ENCODE measurements around the gene RNF220. TPM values are rescaled to one million over a fixed set of nuclear protein-coding genes. Genes with fewer than 3 reads are reported as not detected.

RNF220 gene
- polyA plus RNA-seq, 1 of the 3 experiments (the other 2 are of a cell fraction): 83.7 TPM

DNA sequence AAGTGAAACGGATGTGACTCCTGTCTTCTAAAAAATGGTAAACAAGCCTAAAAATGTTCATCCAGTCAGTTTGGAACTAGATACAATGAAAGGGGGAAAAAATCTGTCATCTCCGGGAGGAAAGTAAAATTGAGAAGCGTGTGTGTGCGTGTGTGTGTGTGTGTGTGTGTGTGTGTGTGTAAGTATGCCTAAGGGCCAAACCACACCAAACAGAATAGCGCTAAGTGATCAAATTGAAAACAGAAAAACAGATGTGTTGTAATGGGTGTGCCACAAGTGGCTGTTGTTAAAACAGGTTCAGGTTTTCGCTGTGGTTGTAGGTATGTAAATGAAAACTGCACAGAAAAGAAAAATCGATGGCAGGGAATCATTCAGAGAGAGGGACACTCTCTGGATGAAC lies 106.7 kb downstream of the RNF220 start:
- no peaks in the 10 kb centered on the region for H4K20me1 ChIP-seq (ENCODE audit: insufficient read depth)
- H3K79me2 ChIP-seq (ENCODE audit: insufficient read depth): no peaks in the 10 kb centered on the region
- H3K9me2 ChIP-seq: no peaks in the 10 kb centered on the region
- no peak overlapping the region for H3K4me2 ChIP-seq
- no peaks in the 10 kb centered on the region for H3F3A ChIP-seq (replicated peaks; ENCODE audit: insufficient read depth)
- peak; percentile 44 for DNase-seq
- no peak overlapping the region for H3K4me3 ChIP-seq (ENCODE audit: low read depth in 2 of 2, low read length in 1 of 2)
- no peak overlapping the region for H3K27ac ChIP-seq (ENCODE audit: low read depth in 2 of 2, low read length in 1 of 2)
- TF ChIP-seq TEAD4 (IDR thresholded peaks at IDR 0.05; ENCODE audit: borderline replicate concordance, insufficient read depth) (no peak), SMC3 (IDR thresholded peaks at IDR 0.05; ENCODE audit: low read depth, low read length) (no peak), POLR2AphosphoS5 (IDR thresholded peaks at IDR 0.05; ENCODE audit: low read depth, low read length) (no peak), SIN3A (IDR thresholded peaks at IDR 0.05; ENCODE audit: borderline replicate concordance, low read depth, low read length) (no peak), EP300 (IDR thresholded peaks at IDR 0.05; ENCODE audit: borderline replicate concordance in 1 of 2, low read depth in 1 of 2, low read length in 1 of 2) (peak in 1 of 2 experiments; percentile 37; a peak in 1 of 4 replicates), RCOR1 (IDR thresholded peaks at IDR 0.05; ENCODE audit: low read length) (peak; percentile 57; the same call in 1 of the 2 replicates)
- TF ChIP-seq, protein P1, sequence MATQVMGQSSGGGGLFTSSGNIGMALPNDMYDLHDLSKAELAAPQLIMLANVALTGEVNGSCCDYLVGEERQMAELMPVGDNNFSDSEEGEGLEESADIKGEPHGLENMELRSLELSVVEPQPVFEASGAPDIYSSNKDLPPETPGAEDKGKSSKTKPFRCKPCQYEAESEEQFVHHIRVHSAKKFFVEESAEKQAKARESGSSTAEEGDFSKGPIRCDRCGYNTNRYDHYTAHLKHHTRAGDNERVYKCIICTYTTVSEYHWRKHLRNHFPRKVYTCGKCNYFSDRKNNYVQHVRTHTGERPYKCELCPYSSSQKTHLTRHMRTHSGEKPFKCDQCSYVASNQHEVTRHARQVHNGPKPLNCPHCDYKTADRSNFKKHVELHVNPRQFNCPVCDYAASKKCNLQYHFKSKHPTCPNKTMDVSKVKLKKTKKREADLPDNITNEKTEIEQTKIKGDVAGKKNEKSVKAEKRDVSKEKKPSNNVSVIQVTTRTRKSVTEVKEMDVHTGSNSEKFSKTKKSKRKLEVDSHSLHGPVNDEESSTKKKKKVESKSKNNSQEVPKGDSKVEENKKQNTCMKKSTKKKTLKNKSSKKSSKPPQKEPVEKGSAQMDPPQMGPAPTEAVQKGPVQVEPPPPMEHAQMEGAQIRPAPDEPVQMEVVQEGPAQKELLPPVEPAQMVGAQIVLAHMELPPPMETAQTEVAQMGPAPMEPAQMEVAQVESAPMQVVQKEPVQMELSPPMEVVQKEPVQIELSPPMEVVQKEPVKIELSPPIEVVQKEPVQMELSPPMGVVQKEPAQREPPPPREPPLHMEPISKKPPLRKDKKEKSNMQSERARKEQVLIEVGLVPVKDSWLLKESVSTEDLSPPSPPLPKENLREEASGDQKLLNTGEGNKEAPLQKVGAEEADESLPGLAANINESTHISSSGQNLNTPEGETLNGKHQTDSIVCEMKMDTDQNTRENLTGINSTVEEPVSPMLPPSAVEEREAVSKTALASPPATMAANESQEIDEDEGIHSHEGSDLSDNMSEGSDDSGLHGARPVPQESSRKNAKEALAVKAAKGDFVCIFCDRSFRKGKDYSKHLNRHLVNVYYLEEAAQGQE (IDR thresholded peaks at IDR 0.05; ENCODE audit: low read depth, low read length): no peak
- TF ChIP-seq, protein P2, sequence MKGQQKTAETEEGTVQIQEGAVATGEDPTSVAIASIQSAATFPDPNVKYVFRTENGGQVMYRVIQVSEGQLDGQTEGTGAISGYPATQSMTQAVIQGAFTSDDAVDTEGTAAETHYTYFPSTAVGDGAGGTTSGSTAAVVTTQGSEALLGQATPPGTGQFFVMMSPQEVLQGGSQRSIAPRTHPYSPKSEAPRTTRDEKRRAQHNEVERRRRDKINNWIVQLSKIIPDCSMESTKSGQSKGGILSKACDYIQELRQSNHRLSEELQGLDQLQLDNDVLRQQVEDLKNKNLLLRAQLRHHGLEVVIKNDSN (IDR thresholded peaks at IDR 0.05; ENCODE audit: borderline replicate concordance, low read depth): no peak
- ChIA-PET CTCF (interaction anchor here (1.1 kb wide), 1 partner anchor 294 kb away, joined by 3 read pairs; no protein-coding TSS in a partner anchor), POLR2A (no interaction called here)
- H2AFZ ChIP-seq (ENCODE audit: low read depth): no peak overlapping the region
- 11% methylated on average over 7 of the region's 7 CpGs for WGBS (ENCODE audit: low lambda C conversion rate)
- H3K4me1 ChIP-seq (ENCODE audit: control insufficient read depth in 1 of 2, insufficient read depth in 2 of 2, low read depth in 1 of 2, low read length in 1 of 2): peaks cover 0 to 9% of the 10 kb centered on the region in 2 experiments; a peak in 1 of 4 replicates
- no peak overlapping the region for H3K9ac ChIP-seq
- H3K36me3 ChIP-seq (replicated peaks in 1 of 2; ENCODE audit: control insufficient read depth in 1 of 2, insufficient read depth in 2 of 2, low read length in 1 of 2): no peaks in the 10 kb centered on the region
- peaks cover 38% of the 10 kb centered on the region; the same call in 1 of the 2 replicates for H3K27me3 ChIP-seq (ENCODE audit: insufficient read depth)
- H3K9me3 ChIP-seq: no peaks in the 10 kb centered on the region

DNA sequence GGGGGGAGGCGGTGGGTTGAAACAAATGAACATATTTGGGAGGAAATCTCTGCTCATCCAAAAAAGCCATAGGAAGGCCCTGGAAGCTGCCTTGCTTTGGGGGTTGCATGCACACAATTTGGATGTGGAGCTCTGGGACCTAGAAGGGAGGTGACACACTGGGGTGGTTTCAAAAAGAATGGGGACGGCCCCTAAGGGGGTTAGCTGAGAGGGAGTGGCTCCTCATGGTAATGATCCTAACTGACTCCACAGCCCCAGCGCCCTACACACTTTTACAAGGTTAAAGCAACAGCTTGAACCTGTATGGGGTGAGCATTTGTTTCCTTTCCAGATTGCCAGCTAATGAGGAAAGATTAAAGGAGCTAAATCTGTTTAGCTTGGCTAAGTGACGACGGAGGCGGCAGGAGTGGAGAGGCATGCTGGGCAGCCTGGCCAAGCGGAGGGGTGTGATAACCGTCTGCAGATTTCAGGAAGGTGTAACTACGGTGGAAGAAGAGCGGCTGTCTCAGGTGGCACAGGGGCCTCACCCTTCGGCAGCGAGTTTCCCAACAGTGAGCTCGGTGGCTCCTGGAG lies 107.3 kb downstream of the RNF220 start:
- H3K27me3 ChIP-seq (ENCODE audit: insufficient read depth): peaks cover 44% of the 10 kb centered on the region
- no peaks in the 10 kb centered on the region for H3F3A ChIP-seq (replicated peaks; ENCODE audit: insufficient read depth)
- 61% methylated on average over 11 of the region's 13 CpGs for WGBS (ENCODE audit: low lambda C conversion rate)
- H3K4me3 ChIP-seq (ENCODE audit: low read depth in 2 of 2, low read length in 1 of 2): no peak overlapping the region
- no peak overlapping the region for H2AFZ ChIP-seq (ENCODE audit: low read depth)
- ChIA-PET CTCF (interaction anchor here (1.1 to 1.5 kb wide), 3 partner anchors 10 to 294 kb away, joined by 3 read pairs; no protein-coding TSS in a partner anchor), POLR2A (no interaction called here)
- DNase-seq: no peak
- no peak overlapping the region for H3K4me2 ChIP-seq
- H3K79me2 ChIP-seq (ENCODE audit: insufficient read depth): no peaks in the 10 kb centered on the region
- H3K27ac ChIP-seq (ENCODE audit: low read depth in 2 of 2, low read length in 1 of 2): no peak overlapping the region
- no peak overlapping the region for H3K9ac ChIP-seq
- H3K9me3 ChIP-seq: no peaks in the 10 kb centered on the region
- H3K36me3 ChIP-seq (replicated peaks in 1 of 2; ENCODE audit: control insufficient read depth in 1 of 2, insufficient read depth in 2 of 2, low read length in 1 of 2): no peaks in the 10 kb centered on the region
- no peaks in the 10 kb centered on the region for H3K9me2 ChIP-seq
- peaks cover 0 to 9% of the 10 kb centered on the region in 2 experiments; a peak in 1 of 4 replicates for H3K4me1 ChIP-seq (ENCODE audit: control insufficient read depth in 1 of 2, insufficient read depth in 2 of 2, low read depth in 1 of 2, low read length in 1 of 2)
- H4K20me1 ChIP-seq (ENCODE audit: insufficient read depth): no peaks in the 10 kb centered on the region
- no peak for TF ChIP-seq NRF1 (IDR thresholded peaks at IDR 0.05; ENCODE audit: low read depth, low read length)
- TF ChIP-seq, protein P1 (IDR thresholded peaks at IDR 0.05; ENCODE audit: low read depth, low read length): no peak
- no peak for TF ChIP-seq CHD2 (IDR thresholded peaks at IDR 0.05; ENCODE audit: low read length, partially characterized antibody)
- TF ChIP-seq ZBTB33 (IDR thresholded peaks at IDR 0.05; ENCODE audit: borderline replicate concordance, low read depth): no peak
- TF ChIP-seq, protein P3, sequence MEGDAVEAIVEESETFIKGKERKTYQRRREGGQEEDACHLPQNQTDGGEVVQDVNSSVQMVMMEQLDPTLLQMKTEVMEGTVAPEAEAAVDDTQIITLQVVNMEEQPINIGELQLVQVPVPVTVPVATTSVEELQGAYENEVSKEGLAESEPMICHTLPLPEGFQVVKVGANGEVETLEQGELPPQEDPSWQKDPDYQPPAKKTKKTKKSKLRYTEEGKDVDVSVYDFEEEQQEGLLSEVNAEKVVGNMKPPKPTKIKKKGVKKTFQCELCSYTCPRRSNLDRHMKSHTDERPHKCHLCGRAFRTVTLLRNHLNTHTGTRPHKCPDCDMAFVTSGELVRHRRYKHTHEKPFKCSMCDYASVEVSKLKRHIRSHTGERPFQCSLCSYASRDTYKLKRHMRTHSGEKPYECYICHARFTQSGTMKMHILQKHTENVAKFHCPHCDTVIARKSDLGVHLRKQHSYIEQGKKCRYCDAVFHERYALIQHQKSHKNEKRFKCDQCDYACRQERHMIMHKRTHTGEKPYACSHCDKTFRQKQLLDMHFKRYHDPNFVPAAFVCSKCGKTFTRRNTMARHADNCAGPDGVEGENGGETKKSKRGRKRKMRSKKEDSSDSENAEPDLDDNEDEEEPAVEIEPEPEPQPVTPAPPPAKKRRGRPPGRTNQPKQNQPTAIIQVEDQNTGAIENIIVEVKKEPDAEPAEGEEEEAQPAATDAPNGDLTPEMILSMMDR (IDR thresholded peaks at IDR 0.05): no peak
- TF ChIP-seq RXRA (IDR thresholded peaks at IDR 0.05; ENCODE audit: borderline replicate concordance, low read depth): no peak

All from SK-N-SH (cell line).